Endometrial microvascular endothelial cells (primary cell): ENCODE data around the gene RRAD. TPM values are rescaled to one million over a fixed set of nuclear protein-coding genes. Genes with fewer than 3 reads are reported as not detected.

Experiments used
- in situ Hi-C: cut with HindIII; loops from 2 replicates; pipeline ENCODE4 v1.10.0; 2017; ENCODE audit warnings: low sequenced_read_pairs, low pct_unique_long_range_greater_than_20kb; ENCODE audit errors: inconsistent ontology term
- total RNA-seq: library from RNA; depleted of rRNA; stranded (reverse); fragments of >200 nt; gene quantifications from one replicate; pipeline ENCODE4 v1.2.3, GENCODE V29; 2015; ENCODE audit errors: inconsistent ontology term

RRAD gene
- total RNA-seq, 1 donor from 2014 or later: 0.46 TPM

GRCh38 chr16:66872943-66873684 lies 52.2 kb downstream of the RRAD start:
- in situ Hi-C loops: no loop called here

- in situ Hi-C loops: no loop called here
Measured at GRCh38 chr16:66872559-66872942, 52.8 kb downstream of the RRAD start.

- in situ Hi-C loops: no loop called here
Measured at GRCh38 chr16:66871840-66872239, 53.5 kb downstream of the RRAD start.

Other genes with a start within 250 kb of the RRAD start
- 2.5 TPM for gene CMTM4, start 228.8 kb downstream of the RRAD start, total RNA-seq
- 93.0 TPM for gene DYNC1LI2, start 173.9 kb downstream of the RRAD start, total RNA-seq
- not detected for gene TERB1, start 124.0 kb downstream of the RRAD start, total RNA-seq
- gene NAE1, start 94.6 kb downstream of the RRAD start, total RNA-seq: 70.8 TPM
- gene CA7, start 81.1 kb downstream of the RRAD start, total RNA-seq: not detected
- gene PDP2, start 45.0 kb downstream of the RRAD start, total RNA-seq: 12.5 TPM
- not detected for gene CDH16, start 6.7 kb downstream of the RRAD start, total RNA-seq
- 69.0 TPM for gene CIAO2B, start 8.9 kb upstream of the RRAD start, total RNA-seq
- 43.9 TPM for gene CES2, start 10.0 kb upstream of the RRAD start, total RNA-seq
- gene CES3, start 35.7 kb upstream of the RRAD start, total RNA-seq: not detected
- under 0.01 TPM for gene CES4A, start 63.1 kb upstream of the RRAD start, total RNA-seq
- 78.1 TPM for gene CBFB, start 103.6 kb upstream of the RRAD start, total RNA-seq
- 21.8 TPM for gene PHAF1, start 184.4 kb upstream of the RRAD start, total RNA-seq
- gene B3GNT9, start 225.5 kb upstream of the RRAD start, total RNA-seq: 4.7 TPM
- 33.0 TPM for gene TRADD, start 234.4 kb upstream of the RRAD start, total RNA-seq
- 13.6 TPM for gene FBXL8, start 234.4 kb upstream of the RRAD start, total RNA-seq
- not detected for gene HSF4, start 239.2 kb upstream of the RRAD start, total RNA-seq
- 37.5 TPM for gene NOL3, start 245.0 kb upstream of the RRAD start, total RNA-seq